ENCODE measurements around the gene CCDC30. TPM values are rescaled to one million over a fixed set of nuclear protein-coding genes. Genes with fewer than 3 reads are reported as not detected.
A peak's percentile ranks its signal among the peaks of the same experiment; 100 is the strongest.

CCDC30 gene
- total RNA-seq, 4 donors from 2014 or later, result 20.1 to 56.7 (median 22.7) TPM

DNA sequence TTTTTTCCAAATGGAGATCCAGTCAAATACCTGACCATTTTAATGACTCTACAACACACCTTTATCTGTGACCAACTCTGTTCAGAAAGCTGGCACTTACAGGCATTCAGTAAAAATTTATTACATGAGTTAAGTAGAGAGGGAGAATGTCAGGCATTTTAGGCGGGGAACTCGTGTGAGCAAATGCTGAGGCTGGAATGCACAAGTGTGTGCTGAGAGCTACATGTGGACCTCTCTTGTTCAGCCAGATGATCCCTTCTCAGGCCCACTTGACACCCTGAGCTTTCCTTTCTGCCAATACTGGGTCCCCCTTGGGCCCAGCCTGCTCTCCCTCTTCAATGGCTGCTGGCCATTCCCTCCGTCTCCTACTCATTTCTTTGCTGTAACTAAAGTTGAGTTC, 206.8 kb downstream of the CCDC30 start:
- peak in 1 of 2 donors; percentile 22 for TF ChIP-seq POLR2A (IDR thresholded peaks at IDR 0.05)
- TF ChIP-seq, protein P1, sequence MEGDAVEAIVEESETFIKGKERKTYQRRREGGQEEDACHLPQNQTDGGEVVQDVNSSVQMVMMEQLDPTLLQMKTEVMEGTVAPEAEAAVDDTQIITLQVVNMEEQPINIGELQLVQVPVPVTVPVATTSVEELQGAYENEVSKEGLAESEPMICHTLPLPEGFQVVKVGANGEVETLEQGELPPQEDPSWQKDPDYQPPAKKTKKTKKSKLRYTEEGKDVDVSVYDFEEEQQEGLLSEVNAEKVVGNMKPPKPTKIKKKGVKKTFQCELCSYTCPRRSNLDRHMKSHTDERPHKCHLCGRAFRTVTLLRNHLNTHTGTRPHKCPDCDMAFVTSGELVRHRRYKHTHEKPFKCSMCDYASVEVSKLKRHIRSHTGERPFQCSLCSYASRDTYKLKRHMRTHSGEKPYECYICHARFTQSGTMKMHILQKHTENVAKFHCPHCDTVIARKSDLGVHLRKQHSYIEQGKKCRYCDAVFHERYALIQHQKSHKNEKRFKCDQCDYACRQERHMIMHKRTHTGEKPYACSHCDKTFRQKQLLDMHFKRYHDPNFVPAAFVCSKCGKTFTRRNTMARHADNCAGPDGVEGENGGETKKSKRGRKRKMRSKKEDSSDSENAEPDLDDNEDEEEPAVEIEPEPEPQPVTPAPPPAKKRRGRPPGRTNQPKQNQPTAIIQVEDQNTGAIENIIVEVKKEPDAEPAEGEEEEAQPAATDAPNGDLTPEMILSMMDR (IDR thresholded peaks at IDR 0.05), result no peak
- H3K4me3 ChIP-seq (replicated peaks in 1 of 3), result no peak overlapping the region
- peaks cover 31 to 40% of the 10 kb centered on the region in 2 donors for H3K4me1 ChIP-seq
- H3K9me3 ChIP-seq, result no peaks in the 10 kb centered on the region
- H3K27me3 ChIP-seq, result no peaks in the 10 kb centered on the region
- peaks cover 20 to 22% of the 10 kb centered on the region in 2 donors for H3K36me3 ChIP-seq
- intact Hi-C loops (cut with DNase I), result no loop called here
- H3K27ac ChIP-seq, result peak overlapping the region; percentile 69 to 88 (median 81)
- 38 to 61% methylated on average over 3 of the region's 3 CpGs for WGBS, 2 donors
- DNase-seq, result peak; percentile 91 to 92

DNA sequence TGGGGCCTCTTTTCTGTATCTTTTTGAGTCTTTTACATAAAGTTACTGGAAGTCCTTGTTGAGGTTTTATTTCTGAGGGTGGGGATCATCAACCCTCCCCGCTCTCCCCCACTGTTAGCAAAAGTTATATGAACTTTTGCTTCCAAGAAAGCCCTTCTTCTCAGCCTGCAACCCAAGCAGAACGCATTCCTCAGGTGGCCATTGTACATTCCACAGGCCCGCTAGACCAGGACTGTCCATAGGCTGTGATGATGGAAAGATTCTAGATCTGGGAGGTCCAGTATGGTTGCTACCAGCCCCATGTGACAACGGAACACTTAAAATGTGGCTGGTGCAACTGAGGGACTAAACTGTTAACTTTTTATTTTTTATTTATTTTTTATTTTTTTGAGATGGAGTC, 207.3 kb downstream of the CCDC30 start:
- TF ChIP-seq, protein P1 (IDR thresholded peaks at IDR 0.05), result no peak
- TF ChIP-seq POLR2A (IDR thresholded peaks at IDR 0.05), result no peak
- Histone ChIP-seq H3K27me3 (no peaks in the 10 kb centered on the region), H3K4me1 (peaks cover 36 to 40% of the 10 kb centered on the region in 2 donors), H3K27ac (peak overlapping the region; percentile 69 to 88 (median 81)), H3K36me3 (peaks cover 15 to 17% of the 10 kb centered on the region in 2 donors), H3K9me3 (no peaks in the 10 kb centered on the region), H3K4me3 (replicated peaks in 1 of 3) (no peak overlapping the region)
- intact Hi-C loops (cut with DNase I), result no loop called here
- WGBS, 2 donors, result 32 to 40% methylated on average over 4 of the region's 4 CpGs
- DNase-seq, result peak; percentile 76 to 82

DNA sequence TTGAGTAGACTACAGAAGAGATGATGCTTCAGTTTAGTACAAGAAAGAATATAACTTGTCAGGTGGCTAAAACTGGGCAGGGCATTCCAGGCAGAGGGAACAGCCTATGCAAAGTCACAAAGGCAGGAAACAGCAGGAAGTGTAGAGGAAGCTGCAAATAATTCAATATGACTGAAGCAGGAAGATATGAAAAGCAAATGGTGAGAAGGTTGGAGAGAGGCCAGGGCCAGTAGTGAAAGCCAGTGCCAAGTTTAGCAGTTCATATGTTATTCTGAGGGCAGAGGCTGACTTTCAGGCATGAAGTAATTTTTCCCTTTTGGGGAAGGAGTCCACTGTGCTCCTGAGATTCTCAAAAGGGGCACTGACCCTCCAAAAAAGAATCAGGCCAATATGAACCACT, 211.1 kb downstream of the CCDC30 start:
- H3K27me3 ChIP-seq, result no peaks in the 10 kb centered on the region
- H3K36me3 ChIP-seq, result no peaks in the 10 kb centered on the region
- intact Hi-C loops (cut with DNase I), result no loop called here
- DNase-seq, result peak in 1 of 2 donors; percentile 41
- TF ChIP-seq, protein P1 (IDR thresholded peaks at IDR 0.05), result no peak
- no peak for TF ChIP-seq POLR2A (IDR thresholded peaks at IDR 0.05)
- H3K9me3 ChIP-seq, result no peaks in the 10 kb centered on the region
- H3K27ac ChIP-seq, result peak overlapping the region; percentile 73 to 90 (median 89)
- no peak overlapping the region for H3K4me3 ChIP-seq (replicated peaks in 1 of 3)
- H3K4me1 ChIP-seq, result peaks cover 31 to 37% of the 10 kb centered on the region in 2 donors

DNA sequence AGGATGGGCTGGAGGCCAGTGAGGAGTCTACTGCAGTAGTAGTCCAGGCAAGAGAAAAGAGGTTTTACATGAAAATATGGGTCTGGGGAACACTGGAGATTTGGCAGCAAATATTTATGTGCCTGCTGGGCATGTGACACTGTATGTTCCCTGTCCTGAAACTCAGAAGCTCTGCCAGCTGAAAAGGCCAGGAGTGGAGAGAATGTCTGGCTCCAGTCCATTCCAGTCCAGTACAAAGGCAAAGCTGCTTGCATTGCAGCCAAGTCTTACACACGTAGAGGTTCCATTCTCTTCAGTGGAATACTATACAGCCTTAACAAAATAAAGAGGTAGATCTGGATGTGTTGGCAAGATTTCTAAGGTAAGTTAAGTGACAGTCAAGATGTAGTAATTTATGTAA, 211.6 kb downstream of the CCDC30 start:
- WGBS, 2 donors, result 25 to 32% methylated on average over 1 of the region's 1 CpG
- Histone ChIP-seq H3K9me3 (no peaks in the 10 kb centered on the region), H3K4me1 (peaks cover 26 to 34% of the 10 kb centered on the region in 2 donors), H3K27me3 (no peaks in the 10 kb centered on the region), H3K36me3 (no peaks in the 10 kb centered on the region), H3K4me3 (replicated peaks in 1 of 3) (no peak overlapping the region), H3K27ac (peak overlapping the region; percentile 73 to 90 (median 89))
- TF ChIP-seq POLR2A (IDR thresholded peaks at IDR 0.05), result peak in 1 of 2 donors; percentile 18
- TF ChIP-seq, protein P1 (IDR thresholded peaks at IDR 0.05), result no peak
- intact Hi-C loops (cut with DNase I), result no loop called here
- DNase-seq, result peak; percentile 71 to 83

DNA sequence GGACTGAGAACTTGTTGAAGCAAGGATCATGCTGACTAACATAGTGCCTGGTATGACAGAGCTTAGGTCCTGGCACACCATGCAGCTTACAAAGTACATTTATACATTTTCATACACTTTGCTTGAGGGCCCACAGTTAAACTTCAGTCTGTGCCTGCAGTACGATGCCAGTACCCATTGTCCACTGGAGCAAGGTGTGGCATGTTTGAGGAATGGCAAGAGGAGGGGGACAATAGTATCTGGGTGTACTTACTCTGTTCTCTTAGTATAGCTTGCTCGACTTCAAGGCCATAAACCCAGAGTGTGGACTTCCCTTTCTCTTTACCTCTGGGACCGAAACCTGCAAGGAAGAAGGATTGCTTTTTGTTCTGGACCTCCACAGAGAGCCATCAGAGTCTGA, 212.4 kb downstream of the CCDC30 start:
- TF ChIP-seq, protein P1 (IDR thresholded peaks at IDR 0.05), result no peak
- no peak for TF ChIP-seq POLR2A (IDR thresholded peaks at IDR 0.05)
- H3K36me3 ChIP-seq, result no peaks in the 10 kb centered on the region
- H3K9me3 ChIP-seq, result no peaks in the 10 kb centered on the region
- 95 to 97% methylated on average over 3 of the region's 3 CpGs for WGBS, 2 donors
- peaks cover 30 to 42% of the 10 kb centered on the region in 2 donors for H3K4me1 ChIP-seq
- H3K4me3 ChIP-seq (replicated peaks in 1 of 3), result no peak overlapping the region
- peak overlapping the region; percentile 73 to 90 (median 89) for H3K27ac ChIP-seq
- intact Hi-C loops (cut with DNase I), result no loop called here
- no peak for DNase-seq
- H3K27me3 ChIP-seq, result no peaks in the 10 kb centered on the region

Data from thyroid gland (tissue), 4 donors.